HFF-Myc (cell line): ENCODE data around the gene JPH3.

Experiments used
- DNase-seq: peaks from one replicate; pipeline ENCODE4 v3.0.0-alpha.2; 2011; ENCODE audit warnings: low read depth; ENCODE audit errors: extremely low read depth
- H3K4me3 ChIP-seq: replicated peaks from 2 replicates; pipeline ENCODE4 v1.5.1; 2011; ENCODE audit warnings: low read depth, mild to moderate bottlenecking, control low read depth, low read length
- TF ChIP-seq, protein P1 (sequence below): IDR thresholded peaks from 2 replicates; pipeline ENCODE4 v1.5.1; 2012; ENCODE audit warnings: mild to moderate bottlenecking, low read depth, low read length, control low read depth; ENCODE audit errors: missing control alignments

The JPH3 gene

GRCh38 chr16:87619360-87620200 is 17.3 kb downstream of the JPH3 start:
- H3K4me3 ChIP-seq = no peak overlapping the region
- TF ChIP-seq, protein P1, sequence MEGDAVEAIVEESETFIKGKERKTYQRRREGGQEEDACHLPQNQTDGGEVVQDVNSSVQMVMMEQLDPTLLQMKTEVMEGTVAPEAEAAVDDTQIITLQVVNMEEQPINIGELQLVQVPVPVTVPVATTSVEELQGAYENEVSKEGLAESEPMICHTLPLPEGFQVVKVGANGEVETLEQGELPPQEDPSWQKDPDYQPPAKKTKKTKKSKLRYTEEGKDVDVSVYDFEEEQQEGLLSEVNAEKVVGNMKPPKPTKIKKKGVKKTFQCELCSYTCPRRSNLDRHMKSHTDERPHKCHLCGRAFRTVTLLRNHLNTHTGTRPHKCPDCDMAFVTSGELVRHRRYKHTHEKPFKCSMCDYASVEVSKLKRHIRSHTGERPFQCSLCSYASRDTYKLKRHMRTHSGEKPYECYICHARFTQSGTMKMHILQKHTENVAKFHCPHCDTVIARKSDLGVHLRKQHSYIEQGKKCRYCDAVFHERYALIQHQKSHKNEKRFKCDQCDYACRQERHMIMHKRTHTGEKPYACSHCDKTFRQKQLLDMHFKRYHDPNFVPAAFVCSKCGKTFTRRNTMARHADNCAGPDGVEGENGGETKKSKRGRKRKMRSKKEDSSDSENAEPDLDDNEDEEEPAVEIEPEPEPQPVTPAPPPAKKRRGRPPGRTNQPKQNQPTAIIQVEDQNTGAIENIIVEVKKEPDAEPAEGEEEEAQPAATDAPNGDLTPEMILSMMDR = no peak
- DNase-seq = no peak

GRCh38 chr16:87620201-87620495 is 17.8 kb downstream of the JPH3 start:
- TF ChIP-seq, protein P1 = no peak
- no peak for DNase-seq

DNA sequence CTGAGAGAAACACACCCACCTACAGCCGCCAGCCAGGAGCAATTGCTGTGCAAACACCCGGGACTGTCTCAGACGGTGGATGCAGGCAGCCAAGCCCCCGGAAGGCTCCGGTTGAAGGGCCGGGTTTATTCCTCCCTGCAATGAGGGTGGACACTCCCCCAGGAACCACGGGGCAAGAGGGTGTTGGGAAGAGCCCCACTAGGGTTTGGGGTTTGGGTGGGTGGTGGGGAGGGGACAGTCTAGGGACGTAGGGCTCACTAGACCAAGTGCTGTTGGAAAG is 19.2 kb downstream of the JPH3 start:
- no peak overlapping the region for H3K4me3 ChIP-seq
- TF ChIP-seq, protein P1 = no peak
- no peak for DNase-seq

More at GRCh38 chr16:87620201-87620495, 17.8 kb downstream of the JPH3 start:
- H3K4me3 ChIP-seq = no peak overlapping the region

- TF ChIP-seq, protein P1 = no peak
- no peak for DNase-seq
- H3K4me3 ChIP-seq = no peak overlapping the region
Measured at GRCh38 chr16:87621976-87622713, 19.8 kb downstream of the JPH3 start.

- TF ChIP-seq, protein P1 = no peak
Measured at GRCh38 chr16:87622756-87623319, 20.5 kb downstream of the JPH3 start.

DNA sequence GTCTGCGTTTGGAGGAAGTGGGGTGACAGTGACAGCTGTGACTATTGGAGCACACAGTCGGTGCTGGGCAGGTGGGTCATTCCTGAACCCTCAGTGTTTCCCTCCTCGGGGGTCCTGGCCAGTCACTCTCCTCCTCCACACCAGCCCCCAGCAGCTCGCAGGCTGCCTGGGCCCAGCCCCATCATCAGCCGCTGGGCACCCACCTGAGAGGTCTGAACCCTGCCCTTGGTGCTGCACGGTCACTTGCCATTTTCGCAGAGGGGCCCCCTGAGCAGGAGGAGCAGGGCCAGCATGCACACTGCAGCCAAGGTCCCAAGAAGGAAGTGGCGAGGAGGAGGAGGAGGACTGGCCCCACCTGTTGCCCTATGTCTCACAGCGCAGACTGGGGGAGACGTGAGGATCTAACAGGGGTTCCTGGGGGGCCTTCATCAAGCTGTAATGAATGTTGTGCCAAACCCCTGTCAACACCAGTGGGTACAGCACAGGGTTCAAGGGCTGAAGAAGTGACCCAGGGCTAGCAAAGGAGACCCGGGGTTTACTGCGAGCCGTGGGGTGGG is 23.0 kb downstream of the JPH3 start:
- TF ChIP-seq, protein P1 = no peak
- no peak for DNase-seq
- H3K4me3 ChIP-seq = no peak overlapping the region

More at GRCh38 chr16:87622756-87623319, 20.5 kb downstream of the JPH3 start:
- H3K4me3 ChIP-seq = no peak overlapping the region
- no peak for DNase-seq
